NOMO-1 treated with DMSO at 0.1 percent for 48 hours (cell line): ENCODE results near the gene CRKL.
"Not testable (repeated sequence)": the region's sequence is repeated elsewhere in the genome, so short reads cannot be mapped to it uniquely, and the experiment has no call there.

Experiments used
- DNase-seq: peaks from one replicate; lab custom pipeline; 2025; ENCODE audit not compliant: unreplicated experiment; lab: John Stamatoyannopoulos, UW

CRKL gene

DNA sequence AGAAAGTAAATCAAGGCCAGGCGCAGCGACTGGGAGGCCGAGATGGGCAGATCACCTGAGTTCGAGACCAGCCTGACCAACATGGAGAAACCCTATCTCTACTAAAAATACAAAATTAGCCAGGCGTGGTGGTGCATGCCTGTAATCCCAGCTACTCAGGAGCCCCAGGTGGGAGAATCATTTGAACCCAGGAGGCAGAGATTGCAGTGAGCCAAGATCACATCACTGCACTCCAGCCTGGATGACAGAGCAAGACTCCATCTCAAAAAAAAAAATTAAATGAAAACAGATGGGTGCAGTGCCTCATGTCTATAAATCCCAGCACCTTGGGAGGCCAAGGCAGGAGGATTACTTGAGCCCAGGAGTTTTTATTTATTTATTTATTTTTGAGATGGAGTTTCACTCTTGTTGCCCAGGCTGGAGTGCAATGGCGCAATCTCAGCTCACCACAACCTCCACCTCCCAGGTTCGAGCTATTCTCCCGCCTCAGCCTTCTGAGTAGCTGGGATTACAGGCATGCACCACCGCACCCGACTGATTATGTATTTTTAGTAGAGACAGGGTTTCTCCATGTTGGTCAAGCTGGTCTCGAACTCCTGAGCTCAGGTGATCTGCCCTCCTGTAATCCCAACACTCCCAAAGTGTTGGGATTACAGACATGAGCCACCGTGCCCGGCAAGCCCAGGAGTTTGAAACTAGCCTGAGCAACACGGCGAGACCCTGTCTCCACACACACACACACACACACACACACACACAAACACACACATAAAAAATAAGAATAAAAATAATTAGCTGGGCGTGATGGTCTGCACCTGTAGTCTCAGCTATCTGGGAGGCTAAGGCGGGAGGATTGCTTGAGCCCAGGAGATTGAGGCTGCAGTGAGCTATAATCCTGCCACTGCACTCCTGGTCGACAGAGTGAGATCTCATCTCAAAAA is 15.8 kb upstream of the CRKL start:
- not testable (repeated sequence) for DNase-seq

GRCh38 chr22:20903093-20903492 is 14.1 kb upstream of the CRKL start:
- DNase-seq = no peak

GRCh38 chr22:20904008-20904979 is 12.9 kb upstream of the CRKL start:
- peak; percentile 94 for DNase-seq

DNA sequence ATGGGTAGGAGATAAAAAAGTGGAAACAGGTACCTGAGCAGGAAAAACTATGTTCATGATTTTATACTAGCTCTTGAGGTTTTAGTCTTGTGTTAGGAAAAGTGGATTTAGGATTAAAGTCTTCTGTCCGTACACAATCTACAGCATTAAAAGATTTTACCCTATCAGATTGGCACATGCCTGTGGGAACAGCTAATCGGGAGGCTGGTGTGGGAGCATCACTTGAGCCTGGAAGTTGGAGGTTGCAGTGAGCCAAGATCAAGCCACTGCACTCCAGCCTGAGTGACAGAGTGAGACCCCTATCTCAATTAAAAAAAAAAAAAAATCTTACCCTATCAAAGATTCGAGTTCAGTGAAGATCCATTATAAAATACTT is 12.2 kb upstream of the CRKL start:
- no peak for DNase-seq

- no peak for DNase-seq
These were observed 11.5 kb upstream of the CRKL start for GRCh38 chr22:20905415-20906386.

DNA sequence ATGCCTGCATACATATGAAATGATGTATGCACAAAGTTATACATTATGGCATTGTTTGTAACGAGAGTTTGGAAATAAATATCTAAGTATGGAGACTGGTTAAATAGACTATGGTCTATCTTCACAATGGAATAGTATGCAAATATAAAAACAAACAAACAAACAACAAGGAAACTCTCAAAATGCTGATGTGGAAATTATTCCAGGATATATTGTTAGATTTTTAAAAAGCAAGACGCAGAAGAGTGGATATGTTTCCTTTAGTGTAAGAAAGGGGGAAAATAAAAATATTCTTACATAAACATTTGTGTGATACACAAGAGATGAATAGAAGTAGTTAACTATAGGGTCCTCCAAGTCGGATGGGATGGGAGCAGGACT is 10.8 kb upstream of the CRKL start:
- DNase-seq = no peak

GRCh38 chr22:20908717-20909116 is 8.5 kb upstream of the CRKL start:
- DNase-seq = not testable (repeated sequence)

DNA sequence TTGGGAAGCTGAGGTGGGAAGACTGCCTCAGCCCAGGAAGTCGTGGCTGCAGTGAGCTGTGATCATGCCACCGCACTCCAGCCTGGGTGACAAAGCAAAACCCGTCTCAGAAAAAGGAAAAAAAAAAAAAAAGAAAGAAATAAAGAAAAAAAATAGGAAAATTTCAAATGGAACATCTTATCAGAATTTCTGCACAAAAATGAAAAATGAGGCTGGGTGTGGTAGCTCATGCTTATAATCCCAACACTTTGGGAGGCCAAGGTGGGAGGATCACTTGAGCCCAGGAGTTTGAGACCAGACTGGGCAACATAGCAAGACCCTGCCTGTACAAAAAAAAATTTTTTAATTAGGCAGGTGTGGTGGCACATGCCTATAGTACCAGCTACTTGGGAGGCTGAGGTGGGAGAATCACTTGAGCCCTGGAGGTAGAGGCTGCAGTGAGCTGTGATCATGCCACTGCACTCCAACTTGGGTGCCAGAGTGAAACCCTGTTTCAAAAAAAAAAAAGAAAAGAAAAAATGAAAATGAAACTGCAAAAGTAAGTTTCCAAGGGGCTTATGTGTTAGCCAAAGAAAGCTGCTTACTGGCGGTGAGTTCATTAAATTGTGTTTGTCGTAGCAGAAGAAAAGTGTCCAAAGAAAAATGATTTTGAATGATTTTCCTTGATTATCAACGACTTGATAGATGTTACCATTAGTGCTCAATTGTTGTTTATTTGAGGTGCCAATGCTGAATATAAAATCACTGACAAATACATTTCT is 7.5 kb upstream of the CRKL start:
- no peak for DNase-seq

DNA sequence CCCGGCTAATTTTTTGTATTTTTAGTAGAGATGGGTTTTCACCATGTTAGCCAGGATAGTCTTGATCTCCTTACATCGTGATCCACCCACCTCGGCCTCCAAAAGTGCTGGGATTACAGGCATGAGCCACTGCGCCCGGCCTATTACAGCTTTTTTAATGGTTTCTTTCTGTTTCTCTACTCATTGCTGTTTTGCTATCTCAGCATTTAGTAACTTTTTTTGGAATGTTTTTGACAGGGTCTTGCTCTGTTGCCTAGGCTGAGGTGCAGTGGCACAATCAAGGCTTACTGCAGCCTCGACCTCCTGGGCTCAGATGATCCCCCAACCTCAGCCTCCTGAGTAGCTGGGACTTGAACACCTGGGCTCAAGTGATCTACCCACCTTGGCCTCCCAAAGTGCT is 4.7 kb upstream of the CRKL start:
- DNase-seq = no peak

GRCh38 chr22:20918663-20919218 is 1.5 kb downstream of the CRKL start:
- no peak for DNase-seq

DNA sequence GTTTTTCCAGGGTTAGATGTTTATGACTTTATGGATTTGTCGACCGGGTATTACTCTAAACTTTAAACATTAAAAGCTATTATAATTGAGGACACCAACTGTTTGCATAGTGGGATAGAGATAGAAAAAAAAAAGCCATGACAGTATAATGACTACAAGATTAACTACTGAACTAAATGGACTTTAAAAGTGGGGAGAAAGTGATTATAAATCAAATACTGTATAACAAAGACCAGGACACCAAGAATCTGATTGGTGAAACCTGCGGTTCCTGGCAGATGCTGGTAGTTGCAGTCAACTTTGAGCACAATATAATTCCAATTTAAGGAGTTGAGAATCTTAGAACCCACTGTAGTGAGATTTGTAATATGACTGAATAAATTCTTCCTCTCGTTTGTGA is 2.5 kb downstream of the CRKL start:
- DNase-seq = no peak

- no peak for DNase-seq
These were observed 3.6 kb downstream of the CRKL start for GRCh38 chr22:20920881-20921203.

DNA sequence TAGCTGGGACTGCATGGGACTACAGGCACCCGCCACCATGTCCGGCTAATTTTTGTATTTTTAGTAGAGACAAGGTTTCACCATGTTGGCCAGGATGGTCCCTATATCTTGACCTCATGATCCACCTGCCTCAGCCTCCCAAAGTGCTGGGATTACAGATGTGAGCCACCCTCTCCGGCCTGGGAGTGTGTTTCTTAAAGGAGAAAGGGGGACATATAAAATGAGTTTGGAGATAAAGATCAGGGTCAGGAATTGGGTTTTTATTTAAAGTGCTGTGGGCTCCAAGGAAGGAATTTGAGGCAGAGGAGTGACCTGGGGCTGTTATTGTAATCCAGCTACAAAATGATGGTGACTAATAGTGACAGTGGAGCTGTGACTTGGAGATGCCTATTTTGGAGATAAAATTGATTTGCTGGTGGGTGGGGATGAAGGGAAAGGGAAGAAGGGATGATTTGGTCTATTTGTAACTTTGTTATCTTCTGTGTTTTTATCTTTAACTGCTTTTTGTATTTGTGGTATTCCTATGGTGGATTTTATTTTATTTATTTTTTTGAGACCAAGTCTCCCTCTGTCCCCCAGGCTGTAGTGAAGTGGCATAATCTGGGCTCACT is 5.0 kb downstream of the CRKL start:
- DNase-seq = no peak

GRCh38 chr22:20926243-20926642 is 9.0 kb downstream of the CRKL start:
- no peak for DNase-seq

DNA sequence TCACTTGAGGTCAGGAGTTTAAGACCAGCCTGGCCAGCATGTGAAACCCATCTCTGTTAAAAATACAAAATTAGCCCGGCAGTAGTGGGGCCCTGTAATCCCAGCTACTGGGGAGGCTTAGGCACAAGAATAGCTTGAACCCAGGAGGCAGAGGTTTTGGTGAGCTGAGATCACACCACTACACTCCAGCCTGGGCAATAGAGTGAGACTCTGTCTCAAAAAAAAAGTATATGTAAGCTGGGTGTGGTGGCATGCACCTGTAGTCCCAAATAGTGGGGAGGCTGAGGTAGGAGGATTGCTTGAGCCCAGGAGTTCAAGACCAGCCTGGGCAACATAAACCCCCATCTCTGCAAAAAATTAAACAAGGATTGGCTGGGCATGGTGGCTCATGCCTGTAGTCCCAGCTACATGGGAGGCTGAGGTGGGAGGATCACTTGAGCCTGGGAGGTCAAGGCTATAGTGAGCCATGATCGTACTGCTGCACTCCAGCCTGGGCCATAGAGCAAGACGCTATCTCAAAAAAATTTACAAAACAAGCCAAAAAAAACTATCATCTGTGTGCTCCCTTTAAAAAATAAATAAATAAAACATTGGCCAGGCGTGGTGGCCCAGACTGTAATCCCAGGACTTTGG is 10.8 kb downstream of the CRKL start:
- no peak for DNase-seq

- no peak for DNase-seq
These were observed 11.4 kb downstream of the CRKL start for GRCh38 chr22:20928573-20928967.

GRCh38 chr22:20930004-20930403 is 12.8 kb downstream of the CRKL start:
- DNase-seq = no peak

- not testable (repeated sequence) for DNase-seq
These were observed 13.2 kb downstream of the CRKL start for GRCh38 chr22:20930435-20930834.

- DNase-seq = no peak
These were observed 14.0 kb downstream of the CRKL start for GRCh38 chr22:20931126-20931654.
